ENCODE measurements around the gene NMRK2. TPM values are rescaled to one million over a fixed set of nuclear protein-coding genes. Genes with fewer than 3 reads are reported as not detected.

Gene NMRK2
- total and polyA plus RNA-seq, 2 of the 13 experiments (the other 11 are each of a cell fraction or from before 2014, with no cell fraction given): not detected

- TF ChIP-seq CSRNP1 (CRISPR knock-in tag; IDR thresholded peaks at IDR 0.05) (no peak), GATAD2A (CRISPR knock-in tag; IDR thresholded peaks at IDR 0.05) (0 out of 2 replicates have a peak, but pooled peaks have one; percentile 40), DNMT1 (CRISPR knock-in tag; IDR thresholded peaks at IDR 0.05) (no peak; the same call in 1 of the 2 replicates), AHR (CRISPR knock-in tag; IDR thresholded peaks at IDR 0.05) (no peak), ZBTB7B (CRISPR knock-in tag; IDR thresholded peaks at IDR 0.05) (no peak), CCDC6 (CRISPR knock-in tag; IDR thresholded peaks at IDR 0.05) (0 out of 2 replicates have a peak, but pooled peaks have one; percentile 45), TGIF2 (CRISPR knock-in tag; IDR thresholded peaks at IDR 0.05) (0 out of 2 replicates have a peak, but pooled peaks have one; percentile 19), SMAD9 (CRISPR knock-in tag; IDR thresholded peaks at IDR 0.05) (no peak), ZNF740 (CRISPR knock-in tag; IDR thresholded peaks at IDR 0.05) (no peak), ZNF225 (CRISPR knock-in tag; IDR thresholded peaks at IDR 0.05) (no peak), ZBTB49 (CRISPR knock-in tag; IDR thresholded peaks at IDR 0.05; ENCODE audit: borderline replicate concordance) (0 out of 2 replicates have a peak, but pooled peaks have one; percentile 59), CBX1 (IDR thresholded peaks at IDR 0.05; ENCODE audit: low read depth) (no peak), KIAA2018 (CRISPR knock-in tag; IDR thresholded peaks at IDR 0.05; ENCODE audit: borderline replicate concordance) (no peak), ZSCAN30 (CRISPR knock-in tag; IDR thresholded peaks at IDR 0.05) (no peak), HMG20A (CRISPR knock-in tag; IDR thresholded peaks at IDR 0.05; ENCODE audit: borderline replicate concordance) (no peak), NR2C2 (CRISPR knock-in tag; IDR thresholded peaks at IDR 0.05; ENCODE audit: borderline replicate concordance) (peak; percentile 85), MTF2 (CRISPR knock-in tag; IDR thresholded peaks at IDR 0.05; ENCODE audit: borderline replicate concordance) (no peak)
These were observed 38.1 kb downstream of the NMRK2 start, which contains the start of gene DAPK3 (continued) for GRCh38 chr19:3970808-3971598.
